GM12801 (cell line): ENCODE results near the gene STRIP2.

ENCODE experiments used
- CTCF ChIP-seq: IDR thresholded peaks from one replicate; pipeline ENCODE4 v1.5.1; 2011; ENCODE audit warnings: control low read depth; ENCODE audit not compliant: insufficient read length; ENCODE audit errors: extremely low read depth

STRIP2 gene

GRCh38 chr7:129438281-129438838 is 4.1 kb downstream of the STRIP2 start:
- no peak for TF ChIP-seq CTCF

DNA sequence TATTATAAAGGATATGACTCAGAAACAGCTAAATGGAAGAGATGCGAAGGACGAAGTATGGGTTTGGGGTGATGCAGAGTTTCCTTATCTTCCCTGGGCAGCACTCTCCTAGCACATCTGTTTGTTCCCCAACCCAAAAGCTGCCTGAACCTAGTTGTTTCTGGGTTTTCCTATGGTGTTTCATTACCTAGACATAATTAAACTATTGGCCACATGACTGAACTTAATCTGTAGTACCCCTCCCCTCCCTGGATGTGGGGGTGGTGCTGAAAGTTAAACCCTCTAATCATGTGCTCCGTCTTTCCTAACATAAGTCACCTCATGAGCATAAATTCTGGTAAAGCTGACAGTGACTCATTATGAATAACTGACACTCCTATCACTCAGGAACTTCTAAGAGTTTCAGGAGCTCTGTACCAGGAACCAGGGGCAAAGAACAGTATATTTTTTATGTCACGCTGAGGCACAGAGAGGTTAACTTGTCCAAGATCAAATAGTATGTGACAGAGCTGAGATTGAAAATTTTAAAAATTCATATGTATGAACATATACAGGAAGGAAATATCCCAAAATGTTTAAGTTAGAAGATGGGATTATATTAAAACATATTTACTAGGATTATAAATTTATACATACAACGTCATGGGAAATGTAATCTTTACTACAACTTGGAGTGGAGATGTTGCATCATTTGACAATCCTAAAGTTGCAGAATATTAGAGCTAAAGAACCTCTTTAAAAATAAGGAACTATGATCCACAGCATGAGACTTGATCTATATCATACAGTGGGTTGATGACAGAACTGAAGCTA is 4.8 kb downstream of the STRIP2 start:
- no peak for TF ChIP-seq CTCF

- TF ChIP-seq CTCF, result no peak
Measured at GRCh38 chr7:129439963-129440625, 5.9 kb downstream of the STRIP2 start.

GRCh38 chr7:129443612-129444011 is 9.4 kb downstream of the STRIP2 start:
- TF ChIP-seq CTCF, result no peak

GRCh38 chr7:129450295-129450694 is 16.1 kb downstream of the STRIP2 start:
- no peak for TF ChIP-seq CTCF

DNA sequence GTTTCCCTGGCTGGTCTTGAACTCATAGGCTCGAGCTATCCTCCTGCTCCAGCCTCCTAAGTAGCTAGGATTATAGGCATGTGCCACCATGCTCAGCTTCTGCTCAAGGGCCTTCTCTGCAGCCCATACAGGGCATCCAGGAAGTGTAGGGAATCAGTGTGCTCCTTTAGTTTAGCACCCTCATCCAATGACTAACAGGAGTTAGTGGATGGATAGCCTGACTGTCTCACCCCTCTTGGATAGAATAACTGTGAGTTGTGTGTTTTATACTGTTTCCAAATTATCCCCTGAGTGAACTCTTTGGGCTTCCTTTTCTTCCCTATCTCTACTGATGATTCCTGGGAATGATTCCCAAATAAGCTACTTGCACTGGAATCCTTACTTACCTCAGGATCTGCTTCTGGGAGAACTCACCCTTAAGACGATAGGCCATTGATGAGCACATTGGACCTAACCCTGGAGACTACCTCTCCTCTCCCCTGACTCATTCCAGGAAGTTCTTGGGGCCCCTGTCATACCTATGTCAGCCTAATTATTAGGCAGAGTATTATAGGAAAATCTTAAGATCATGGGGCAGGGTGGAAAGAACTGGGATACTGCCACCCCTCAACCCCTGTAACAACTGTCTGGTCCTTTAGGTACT is 18.5 kb downstream of the STRIP2 start:
- TF ChIP-seq CTCF, result no peak
